ENCODE data around the gene PCDHGC5. TPM values are rescaled to one million over a fixed set of nuclear protein-coding genes. Genes with fewer than 3 reads are reported as not detected.

The PCDHGC5 gene
- total RNA-seq, 1 experiment from 2014 or later = 0.61 TPM

- Mint-ChIP-seq H3K27ac (ENCODE audit: low read depth, unreplicated experiment) (no peak within 1 kb of the TSS), H3K36me3 (ENCODE audit: insufficient read depth, unreplicated experiment) (peaks cover 14% of the 10 kb centered on the region), H3K9me3 (ENCODE audit: unreplicated experiment) (no peaks in the 10 kb centered on the region), H3K4me1 (ENCODE audit: insufficient read depth, unreplicated experiment) (peaks cover 14% of the 10 kb centered on the region), H3K4me3 (ENCODE audit: unreplicated experiment) (no peak within 1 kb of the TSS), H3K27me3 (ENCODE audit: insufficient read depth, unreplicated experiment) (no peaks in the 10 kb centered on the region)
- TF ChIP-seq, protein P1, sequence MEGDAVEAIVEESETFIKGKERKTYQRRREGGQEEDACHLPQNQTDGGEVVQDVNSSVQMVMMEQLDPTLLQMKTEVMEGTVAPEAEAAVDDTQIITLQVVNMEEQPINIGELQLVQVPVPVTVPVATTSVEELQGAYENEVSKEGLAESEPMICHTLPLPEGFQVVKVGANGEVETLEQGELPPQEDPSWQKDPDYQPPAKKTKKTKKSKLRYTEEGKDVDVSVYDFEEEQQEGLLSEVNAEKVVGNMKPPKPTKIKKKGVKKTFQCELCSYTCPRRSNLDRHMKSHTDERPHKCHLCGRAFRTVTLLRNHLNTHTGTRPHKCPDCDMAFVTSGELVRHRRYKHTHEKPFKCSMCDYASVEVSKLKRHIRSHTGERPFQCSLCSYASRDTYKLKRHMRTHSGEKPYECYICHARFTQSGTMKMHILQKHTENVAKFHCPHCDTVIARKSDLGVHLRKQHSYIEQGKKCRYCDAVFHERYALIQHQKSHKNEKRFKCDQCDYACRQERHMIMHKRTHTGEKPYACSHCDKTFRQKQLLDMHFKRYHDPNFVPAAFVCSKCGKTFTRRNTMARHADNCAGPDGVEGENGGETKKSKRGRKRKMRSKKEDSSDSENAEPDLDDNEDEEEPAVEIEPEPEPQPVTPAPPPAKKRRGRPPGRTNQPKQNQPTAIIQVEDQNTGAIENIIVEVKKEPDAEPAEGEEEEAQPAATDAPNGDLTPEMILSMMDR (IDR thresholded peaks at IDR 0.05; ENCODE audit: unreplicated experiment) = no peak
- POLR2A ChIA-PET = interaction anchor here (0.7 to 1.0 kb wide), 2 partner anchors 8 to 24 kb away, joined by 3 read pairs; no protein-coding TSS in a partner anchor
- CTCF ChIA-PET = interaction anchor here (0.8 to 4.4 kb wide), 5 partner anchors 9 to 73 kb away, joined by 3 to 26 read pairs (median 4); partner anchors contain the start of gene PCDHGC3
- intact Hi-C loops (cut with micrococcal nuclease) = no loop called here
- no peak for DNase-seq (ENCODE audit: unreplicated experiment)
- no TSS peak for BruUV-seq (replicated peaks)
Observed at GRCh38 chr5:141484641-141485311, 4.1 kb upstream of the PCDHGC5 start, which contains the start of gene PCDHGC4. Gene PCDHGC4, plus strand, starts transcription at chr5:141485030. Its CDS starts 144 bp downstream, at chr5:141485174.

GRCh38 chr5:141485321-141486055 is 3.4 kb upstream of the PCDHGC5 start:
- no peak for DNase-seq (ENCODE audit: unreplicated experiment)
- H3K27me3 Mint-ChIP-seq (ENCODE audit: insufficient read depth, unreplicated experiment) = no peaks in the 10 kb centered on the region
- TF ChIP-seq, protein P1 (IDR thresholded peaks at IDR 0.05; ENCODE audit: unreplicated experiment) = no peak
- POLR2A ChIA-PET = interaction anchor here (0.7 to 1.2 kb wide), 2 partner anchors 9 to 23 kb away, joined by 3 read pairs; no protein-coding TSS in a partner anchor
- H3K9me3 Mint-ChIP-seq (ENCODE audit: unreplicated experiment) = no peaks in the 10 kb centered on the region
- intact Hi-C loops (cut with micrococcal nuclease) = no loop called here
- no TSS peak for BruUV-seq (replicated peaks)
- CTCF ChIA-PET = interaction anchor here (0.5 to 4.4 kb wide), 5 partner anchors 12 to 72 kb away, joined by 3 to 26 read pairs (median 3); no protein-coding TSS in a partner anchor
- H3K27ac Mint-ChIP-seq (ENCODE audit: low read depth, unreplicated experiment) = no peak overlapping the region
- H3K4me3 Mint-ChIP-seq (ENCODE audit: unreplicated experiment) = no peak overlapping the region
- H3K36me3 Mint-ChIP-seq (ENCODE audit: insufficient read depth, unreplicated experiment) = peaks cover 11% of the 10 kb centered on the region
- peaks cover 14% of the 10 kb centered on the region for H3K4me1 Mint-ChIP-seq (ENCODE audit: insufficient read depth, unreplicated experiment)

DNA sequence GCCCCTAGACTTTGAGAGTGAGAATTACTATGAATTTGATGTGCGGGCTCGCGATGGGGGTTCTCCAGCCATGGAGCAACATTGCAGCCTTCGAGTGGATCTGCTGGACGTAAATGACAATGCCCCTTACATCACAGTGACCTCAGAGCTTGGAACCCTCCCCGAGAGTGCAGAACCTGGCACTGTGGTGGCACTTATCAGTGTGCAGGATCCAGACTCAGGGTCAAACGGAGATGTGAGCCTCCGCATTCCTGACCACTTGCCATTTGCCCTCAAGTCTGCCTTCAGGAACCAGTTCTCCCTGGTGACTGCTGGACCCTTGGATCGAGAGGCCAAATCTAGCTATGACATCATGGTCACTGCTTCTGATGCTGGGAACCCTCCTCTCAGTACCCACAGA is 2.8 kb upstream of the PCDHGC5 start:
- CTCF ChIA-PET = interaction anchor here (0.6 to 4.4 kb wide), 5 partner anchors 16 to 343 kb away, joined by 3 to 26 read pairs (median 3); no protein-coding TSS in a partner anchor
- Mint-ChIP-seq H3K4me3 (ENCODE audit: unreplicated experiment) (no peak overlapping the region), H3K4me1 (ENCODE audit: insufficient read depth, unreplicated experiment) (peaks cover 14% of the 10 kb centered on the region), H3K27ac (ENCODE audit: low read depth, unreplicated experiment) (no peak overlapping the region), H3K27me3 (ENCODE audit: insufficient read depth, unreplicated experiment) (no peaks in the 10 kb centered on the region), H3K9me3 (ENCODE audit: unreplicated experiment) (no peaks in the 10 kb centered on the region), H3K36me3 (ENCODE audit: insufficient read depth, unreplicated experiment) (peaks cover 6% of the 10 kb centered on the region)
- intact Hi-C loops (cut with micrococcal nuclease) = no loop called here
- POLR2A ChIA-PET = interaction anchor here (1.2 kb wide), 1 partner anchor 10 kb away, joined by 3 read pairs; no protein-coding TSS in a partner anchor
- BruUV-seq (replicated peaks) = no TSS peak
- TF ChIP-seq, protein P1 (IDR thresholded peaks at IDR 0.05; ENCODE audit: unreplicated experiment) = no peak
- no peak for DNase-seq (ENCODE audit: unreplicated experiment)

- ChIA-PET CTCF (interaction anchor here (0.8 to 1.1 kb wide), 4 partner anchors 48 to 76 kb away, joined by 3 to 4 read pairs (median 4); no protein-coding TSS in a partner anchor), POLR2A (interaction anchor here (0.6 to 1.1 kb wide), 2 partner anchors 35 to 389 kb away, joined by 3 read pairs; no protein-coding TSS in a partner anchor)
- TF ChIP-seq, protein P1 (IDR thresholded peaks at IDR 0.05; ENCODE audit: unreplicated experiment) = no peak
- BruUV-seq (replicated peaks) = no TSS peak
- Mint-ChIP-seq H3K4me1 (ENCODE audit: insufficient read depth, unreplicated experiment) (peaks cover 14% of the 10 kb centered on the region), H3K36me3 (ENCODE audit: insufficient read depth, unreplicated experiment) (peaks cover 6% of the 10 kb centered on the region), H3K4me3 (ENCODE audit: unreplicated experiment) (no peak overlapping the region), H3K9me3 (ENCODE audit: unreplicated experiment) (no peaks in the 10 kb centered on the region), H3K27me3 (ENCODE audit: insufficient read depth, unreplicated experiment) (no peaks in the 10 kb centered on the region), H3K27ac (ENCODE audit: low read depth, unreplicated experiment) (no peak overlapping the region)
- no peak for DNase-seq (ENCODE audit: unreplicated experiment)
- intact Hi-C loops (cut with micrococcal nuclease) = no loop called here
Observed at GRCh38 chr5:141487131-141487530, 1.8 kb upstream of the PCDHGC5 start.
